Measurements from ENCODE around the gene FOLH1. TPM values are rescaled to one million over a fixed set of nuclear protein-coding genes. Genes with fewer than 3 reads are reported as not detected.
A peak's percentile ranks its signal among the peaks of the same experiment; 100 is the strongest.
"Not testable (repeated sequence)": the region's sequence is repeated elsewhere in the genome, so short reads cannot be mapped to it uniquely, and the experiment has no call there.

FOLH1 gene
- polyA plus RNA-seq (2012; ENCODE audit: insufficient read depth, insufficient read length, low read depth), result not detected

GRCh38 chr11:49208006-49208721 is at the start of gene FOLH1:
FOLH1 (minus strand) TSS chr11:49208602; CDS start chr11:49208409, 193 bp downstream.
- TF ChIP-seq CTCF (IDR thresholded peaks at IDR 0.05; ENCODE audit: low read depth, low read length), result no peak
- DNase-seq, result peak; percentile 11
- Histone ChIP-seq H3K4me1 (no peaks in the 10 kb centered on the region), H3K4me3 (ENCODE audit: low read depth, low read length) (no peak within 1 kb of the TSS), H3K36me3 (no peaks in the 10 kb centered on the region), H3K9me3 (no peaks in the 10 kb centered on the region), H3K27me3 (no peaks in the 10 kb centered on the region)

- H3K4me1 ChIP-seq; H3K4me3 ChIP-seq (ENCODE audit: low read depth, low read length); H3K36me3 ChIP-seq; H3K27me3 ChIP-seq; DNase-seq; H3K9me3 ChIP-seq: not testable (repeated sequence)
Observed at GRCh38 chr11:49255148-49255547, 46.7 kb upstream of the FOLH1 start.

GRCh38 chr11:49251212-49251611 is 42.8 kb upstream of the FOLH1 start:
- not testable (repeated sequence) for H3K27me3 ChIP-seq; H3K36me3 ChIP-seq; H3K4me1 ChIP-seq; DNase-seq; H3K4me3 ChIP-seq (ENCODE audit: low read depth, low read length); H3K9me3 ChIP-seq

- not testable (repeated sequence) for H3K4me1 ChIP-seq; H3K36me3 ChIP-seq; H3K4me3 ChIP-seq (ENCODE audit: low read depth, low read length); H3K9me3 ChIP-seq; DNase-seq; H3K27me3 ChIP-seq
Observed at GRCh38 chr11:49250398-49251115, 42.2 kb upstream of the FOLH1 start.

- not testable (repeated sequence) for H3K4me1 ChIP-seq; H3K9me3 ChIP-seq; DNase-seq; H3K36me3 ChIP-seq; H3K27me3 ChIP-seq; H3K4me3 ChIP-seq (ENCODE audit: low read depth, low read length)
Observed at GRCh38 chr11:49249363-49249762, 41.0 kb upstream of the FOLH1 start.

GRCh38 chr11:49233685-49234084 is 25.3 kb upstream of the FOLH1 start:
- not testable (repeated sequence) for H3K36me3 ChIP-seq; H3K9me3 ChIP-seq; H3K4me1 ChIP-seq; H3K27me3 ChIP-seq; DNase-seq; H3K4me3 ChIP-seq (ENCODE audit: low read depth, low read length)

- H3K9me3 ChIP-seq; H3K36me3 ChIP-seq; H3K27me3 ChIP-seq; H3K4me3 ChIP-seq (ENCODE audit: low read depth, low read length); H3K4me1 ChIP-seq; DNase-seq: not testable (repeated sequence)
Observed at GRCh38 chr11:49233019-49233418, 24.6 kb upstream of the FOLH1 start.

- not testable (repeated sequence) for H3K4me1 ChIP-seq; H3K9me3 ChIP-seq; DNase-seq; H3K36me3 ChIP-seq; H3K27me3 ChIP-seq; H3K4me3 ChIP-seq (ENCODE audit: low read depth, low read length)
Observed at GRCh38 chr11:49231725-49232124, 23.3 kb upstream of the FOLH1 start.

GRCh38 chr11:49230534-49230933 is 22.1 kb upstream of the FOLH1 start:
- not testable (repeated sequence) for H3K36me3 ChIP-seq; H3K4me3 ChIP-seq (ENCODE audit: low read depth, low read length); H3K27me3 ChIP-seq; DNase-seq; H3K9me3 ChIP-seq; H3K4me1 ChIP-seq

GRCh38 chr11:49230001-49230400 is 21.6 kb upstream of the FOLH1 start:
- not testable (repeated sequence) for H3K4me1 ChIP-seq; DNase-seq; H3K27me3 ChIP-seq; H3K9me3 ChIP-seq; H3K36me3 ChIP-seq; H3K4me3 ChIP-seq (ENCODE audit: low read depth, low read length)

- not testable (repeated sequence) for DNase-seq; H3K36me3 ChIP-seq; H3K9me3 ChIP-seq; H3K4me1 ChIP-seq; H3K27me3 ChIP-seq; H3K4me3 ChIP-seq (ENCODE audit: low read depth, low read length)
Observed at GRCh38 chr11:49229136-49229535, 20.7 kb upstream of the FOLH1 start.

- not testable (repeated sequence) for H3K4me3 ChIP-seq (ENCODE audit: low read depth, low read length); H3K27me3 ChIP-seq; H3K36me3 ChIP-seq; DNase-seq; H3K4me1 ChIP-seq; H3K9me3 ChIP-seq
Observed at GRCh38 chr11:49225255-49225785, 16.9 kb upstream of the FOLH1 start.

All from BE2C (cell line).